H1 (cell line): ENCODE measurements around the gene FAM228B. TPM values are rescaled to one million over a fixed set of nuclear protein-coding genes. Genes with fewer than 3 reads are reported as not detected.

Experiments used
- CTCF ChIA-PET: fragments of 300-600 bp; sonication (Branson Sonifier 250); formaldehyde crosslinking; loops from one replicate; lab custom pipeline; 2021; ENCODE audit not compliant: partially characterized antibody; lab: Charles Lee
- POLR2A ChIA-PET: fragments of 300-600 bp; sonication (Branson Sonifier 250); formaldehyde crosslinking; loops from one replicate; lab custom pipeline; 2021; ENCODE audit warnings: inconsistent platforms; ENCODE audit not compliant: partially characterized antibody; lab: Charles Lee
- DNase-seq, 2 experiments: peaks; one replicate each; pipeline versions ENCODE4 v3.0.0 to v3.0.0-alpha.2; 2010 to 2022; ENCODE audit warnings: low spot score in 2 of 2, low read depth in 1 of 2, mixed read lengths in 1 of 2
- FAIRE-seq: peaks from 2 replicates; lab custom pipeline; 2011; peaks lifted over from hg19 to GRCh38; lab: Jason Lieb, UNC
- H2AFZ ChIP-seq: 2 replicates; pipeline ENCODE4 v1.8.1; 2012; ENCODE audit warnings: low read length, inconsistent platforms
- H2AK5ac ChIP-seq: 2 replicates; pipeline ENCODE4 v1.6.1; 2013; ENCODE audit warnings: low read depth, low read length
- H2BK120ac ChIP-seq: replicated peaks from 2 replicates; pipeline ENCODE3; 2013; ENCODE audit warnings: low read depth, low read length, inconsistent platforms
- H2BK12ac ChIP-seq: 2 replicates; pipeline ENCODE4 v1.6.1; 2013; ENCODE audit warnings: low read depth, low read length
- H2BK15ac ChIP-seq: 2 replicates; pipeline ENCODE4 v1.6.1; 2013; ENCODE audit warnings: low read length
- H2BK20ac ChIP-seq: 2 replicates; pipeline ENCODE4 v1.6.1; 2013; ENCODE audit warnings: low read length
- H2BK5ac ChIP-seq: 2 replicates; pipeline ENCODE4 v1.6.1; 2013; ENCODE audit warnings: low read depth, low read length
- H3K14ac ChIP-seq: 2 replicates; pipeline ENCODE4 v1.6.1; 2013; ENCODE audit warnings: inconsistent platforms; ENCODE audit not compliant: insufficient read length
- H3K18ac ChIP-seq: 2 replicates; pipeline ENCODE4 v1.6.1; 2013; ENCODE audit warnings: low read length; ENCODE audit errors: extremely low read depth
- H3K23ac ChIP-seq: 2 replicates; pipeline ENCODE4 v1.6.1; 2013; ENCODE audit warnings: inconsistent platforms; ENCODE audit not compliant: insufficient read length
- H3K23me2 ChIP-seq: 2 replicates; pipeline ENCODE4 v1.6.1; 2013; ENCODE audit warnings: low read depth, low read length
- H3K27ac ChIP-seq: 2 replicates; pipeline ENCODE4 v1.6.1; 2011; ENCODE audit warnings: low read depth, low read length, inconsistent platforms
- H3K27me3 ChIP-seq, 4 experiments: replicated peaks in 1 of 4; 1 replicate in 1 of 4; 2 replicates in 3 of 4; pipeline versions ENCODE4 v1.6.1 to v1.8.1; 2011 to 2013; ENCODE audit warnings: low read length in 3 of 4, mild to moderate bottlenecking in 3 of 4, inconsistent platforms in 2 of 4, mixed read lengths in 2 of 4, moderate library complexity in 1 of 4; ENCODE audit not compliant: control insufficient read depth in 3 of 4, insufficient read depth in 3 of 4; ENCODE audit errors: extremely low read depth in 1 of 4
- H3K36me3 ChIP-seq, 4 experiments: 2 replicates each; pipeline versions ENCODE4 v1.6.1 to v1.8.1; 2011 to 2013; ENCODE audit warnings: mild to moderate bottlenecking in 4 of 4, low read length in 3 of 4, moderate library complexity in 2 of 4, control low read depth in 1 of 4, inconsistent platforms in 1 of 4; ENCODE audit not compliant: insufficient read depth in 4 of 4, control insufficient read depth in 2 of 4
- H3K4ac ChIP-seq: replicated peaks from 2 replicates; pipeline ENCODE3; 2013; ENCODE audit warnings: low read length, low read depth, mixed read lengths, inconsistent platforms; ENCODE audit not compliant: insufficient read length
- H3K4me1 ChIP-seq, 4 experiments: replicated peaks in 1 of 4; 1 replicate in 1 of 4; 2 replicates in 3 of 4; pipeline versions ENCODE4 v1.6.1 to v1.8.1; 2011 to 2013; ENCODE audit warnings: low read length in 3 of 4, inconsistent platforms in 2 of 4, mixed read lengths in 1 of 4; ENCODE audit not compliant: insufficient read depth in 4 of 4, control insufficient read depth in 3 of 4
- H3K4me2 ChIP-seq, 2 experiments: 2 replicates each; pipeline versions ENCODE4 v1.6.1 to v1.8.1; 2011 to 2013; ENCODE audit warnings: low read depth in 2 of 2, low read length in 2 of 2, control low read depth in 1 of 2, inconsistent platforms in 1 of 2, mild to moderate bottlenecking in 1 of 2; ENCODE audit not compliant: insufficient read depth in 1 of 2
- H3K4me3 ChIP-seq, 4 experiments: fragments of 200-600, 300-600 bp in 1 of 4; sonication (generic), shearing (Covaris generic), sonication (Bioruptor Twin) in 1 of 4; 2 replicates each; pipeline versions ENCODE4 v1.5.1 to v1.8.1; 2011 to 2016; ENCODE audit warnings: low read length in 4 of 4, low read depth in 3 of 4, control low read depth in 2 of 4, inconsistent platforms in 2 of 4, mild to moderate bottlenecking in 2 of 4, mixed read lengths in 1 of 4, moderate library complexity in 1 of 4; ENCODE audit not compliant: insufficient read depth in 2 of 4; ENCODE audit errors: extremely low read depth in 1 of 4
- H3K56ac ChIP-seq: replicated peaks from 2 replicates; pipeline ENCODE3; 2013; ENCODE audit warnings: low read depth, mild to moderate bottlenecking, mixed read lengths, low read length, inconsistent platforms; ENCODE audit not compliant: insufficient read length
- H3K79me1 ChIP-seq: 2 replicates; pipeline ENCODE4 v1.6.1; 2013; ENCODE audit warnings: low read depth, low read length, control low read depth
- H3K79me2 ChIP-seq, 2 experiments: 2 replicates each; pipeline versions ENCODE4 v1.6.1 to v1.8.1; 2012 to 2013; ENCODE audit warnings: low read length in 2 of 2, mild to moderate bottlenecking in 2 of 2, inconsistent platforms in 1 of 2; ENCODE audit not compliant: insufficient read depth in 2 of 2, control insufficient read depth in 1 of 2
- H3K9ac ChIP-seq, 4 experiments: replicated peaks in 1 of 4; 1 replicate in 1 of 4; 2 replicates in 3 of 4; pipeline versions ENCODE4 v1.6.1 to v1.8.1; 2011 to 2013; ENCODE audit warnings: low read depth in 3 of 4, low read length in 3 of 4, control low read depth in 2 of 4, mild to moderate bottlenecking in 2 of 4, moderate library complexity in 2 of 4, inconsistent platforms in 1 of 4; ENCODE audit errors: extremely low read depth in 1 of 4
- H3K9me3 ChIP-seq, 2 experiments: 2 replicates each; pipeline versions ENCODE4 v1.6.1 to v1.8.1; 2012 to 2013; ENCODE audit warnings: mild to moderate bottlenecking in 2 of 2, moderate library complexity in 2 of 2, control low read depth in 1 of 2, inconsistent platforms in 1 of 2, low read depth in 1 of 2, low read length in 1 of 2, mixed read lengths in 1 of 2; ENCODE audit not compliant: insufficient read depth in 2 of 2
- H4K20me1 ChIP-seq, 2 experiments: replicated peaks in 1 of 2; 2 replicates each; pipeline versions ENCODE3 to v1.8.1; 2011 to 2013; ENCODE audit warnings: inconsistent platforms in 2 of 2, low read length in 2 of 2, mild to moderate bottlenecking in 1 of 2; ENCODE audit not compliant: insufficient read depth in 2 of 2, control insufficient read depth in 1 of 2
- H4K5ac ChIP-seq: 2 replicates; pipeline ENCODE4 v1.6.1; 2013; ENCODE audit warnings: low read length, low read depth, mixed read lengths, inconsistent platforms; ENCODE audit not compliant: insufficient read length
- H4K8ac ChIP-seq: 2 replicates; pipeline ENCODE4 v1.8.0; 2013; ENCODE audit warnings: mild to moderate bottlenecking, moderate library complexity, low read length, inconsistent platforms; ENCODE audit not compliant: insufficient read depth; ENCODE audit errors: extremely low read depth
- H4K91ac ChIP-seq: replicated peaks from 2 replicates; pipeline ENCODE3; 2013; ENCODE audit warnings: low read length, mixed read lengths, inconsistent platforms; ENCODE audit not compliant: insufficient read length
- JUN ChIP-seq: IDR thresholded peaks from 2 replicates; pipeline ENCODE4 v1.6.1; 2011; ENCODE audit warnings: low read depth, mild to moderate bottlenecking, improper control_type of control experiment, low read length
- MAX ChIP-seq: IDR thresholded peaks from 2 replicates; pipeline ENCODE4 v1.6.1; 2012; ENCODE audit warnings: inconsistent platforms
- NANOG ChIP-seq: IDR thresholded peaks from 2 replicates; pipeline ENCODE4 v1.6.1; 2011; ENCODE audit warnings: low read length, low read depth, mild to moderate bottlenecking, inconsistent platforms; ENCODE audit not compliant: insufficient read depth, poor library complexity, severe bottlenecking
- POLR2A ChIP-seq, 2 experiments: IDR thresholded peaks; 1 replicate in 1 of 2; 2 replicates in 1 of 2; pipeline ENCODE4 v1.6.1; 2011; ENCODE audit warnings: low read depth in 2 of 2, low read length in 2 of 2, mild to moderate bottlenecking in 2 of 2; ENCODE audit errors: control extremely low read depth in 1 of 2
- TAF1 ChIP-seq: IDR thresholded peaks from 2 replicates; pipeline ENCODE4 v1.6.1; 2011; ENCODE audit warnings: mild to moderate bottlenecking, low read depth, low read length
- WGBS, 2 experiments: shearing (Covaris generic) in 1 of 2; methylation state at CpG; one replicate each; pipeline versions ENCODE4 v1.1.6 to v1.1.7; 2013 to 2015; ENCODE audit warnings: low lambda C conversion rate in 2 of 2, mixed read lengths in 2 of 2, inconsistent platforms in 1 of 2, low coverage in 1 of 2, missing lambda C conversion rate in 1 of 2; ENCODE audit not compliant: insufficient replicate concordance in 2 of 2, insufficient coverage in 1 of 2, insufficient read length in 1 of 2; ENCODE audit errors: extremely low coverage in 1 of 2, missing lambda C conversion rate in 1 of 2; 5-methylcytosine and 5-hydroxymethylcytosine counted together
- polyA plus RNA-seq, 7 experiments: library from polyadenylated mRNA; depleted of rRNA in 3 of 7; stranded (reverse) in 5 of 7; unstranded in 2 of 7; fragments of >200 nt in 5 of 7; fragments of 200-250 nt in 2 of 7; gene quantifications; 1 replicate in 5 of 7; 2 replicates in 1 of 7; 4 replicates in 1 of 7; pipeline versions ENCODE4 v1.2.1 to v1.2.3, GENCODE V29; 2011 to 2013; ENCODE audit warnings: missing spikeins in 2 of 7, mixed read lengths in 2 of 7
- total RNA-seq: library from RNA; stranded (reverse); fragmentation: NEBNext Ultra II Directional; extraction: Animal tissue kit (Norgen Biotek cat#: 25700); gene quantifications from 2 replicates; pipeline ENCODE4 v1.2.1, GENCODE V29; 2021

FAM228B gene
- total and polyA plus RNA-seq, 2 of the 8 experiments (the other 6 are each of a cell fraction or from before 2014, with no cell fraction given) = 1.4 to 3.2 TPM

DNA sequence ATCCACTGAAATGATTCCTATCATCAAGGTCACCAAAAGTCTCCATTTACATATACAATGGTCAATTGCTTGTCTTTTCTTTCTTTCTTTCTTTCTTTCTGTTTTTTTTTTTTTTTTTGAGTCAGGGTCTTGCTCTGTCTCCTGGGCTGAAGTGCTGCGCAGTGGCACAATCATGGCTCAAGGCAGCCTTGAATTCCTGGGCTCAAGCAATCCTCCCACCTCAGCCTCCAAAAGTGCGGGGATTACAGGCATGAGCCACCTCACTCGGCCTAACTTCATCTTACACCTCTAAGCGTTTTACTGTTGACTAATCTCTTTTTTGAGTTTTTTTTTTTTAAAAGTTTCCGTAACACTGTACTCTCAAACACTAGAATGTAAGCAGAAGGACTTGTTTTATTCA is 48.0 kb upstream of the FAM228B start:
- Histone ChIP-seq H3K36me3 (peaks cover 0 to 33% (median 14%) of the 10 kb centered on the region in 4 experiments; a peak in 5 of 8 replicates), H3K4me1 (peaks cover 0 to 7% (median 2%) of the 10 kb centered on the region in 4 experiments; a peak in 4 of 7 replicates), H2BK20ac (no peak overlapping the region), H2AFZ (no peak overlapping the region), H3K56ac (no peak overlapping the region), H3K14ac (no peak overlapping the region), H3K4me3 (peak overlapping the region; percentile 74 to 96 (median 94)), H3K9me3 (no peaks in the 10 kb centered on the region), H2BK12ac (no peak overlapping the region), H3K4me2 (peak overlapping the region; percentile 58 to 74), H2BK120ac (no peak overlapping the region), H2BK15ac (no peak overlapping the region), H3K79me2 (peaks cover 0 to 27% of the 10 kb centered on the region in 2 experiments; a peak in 2 of 4 replicates), H3K27ac (no peak overlapping the region), H4K91ac (no peak overlapping the region), H3K27me3 (no peaks in the 10 kb centered on the region), H3K9ac (peak overlapping the region in 2 of 4 experiments; percentile 16 to 91; a peak in 2 of 7 replicates), H3K23me2 (peaks cover 5% of the 10 kb centered on the region; the same call in 1 of the 2 replicates), H4K20me1 (peaks cover 0 to 2% of the 10 kb centered on the region in 2 experiments), H4K5ac (no peak overlapping the region), H3K18ac (no peak overlapping the region), H2AK5ac (no peak overlapping the region), H3K23ac (no peak overlapping the region), H3K79me1 (no peaks in the 10 kb centered on the region; the same call in 1 of the 2 replicates), H4K8ac (no peak overlapping the region), H3K4ac (no peak overlapping the region), H2BK5ac (no peak overlapping the region)
- DNase-seq (no peak), FAIRE-seq (no peak)
- ChIA-PET CTCF (no interaction called here), POLR2A (interaction anchor here (0.7 to 2.7 kb wide), 4 partner anchors 9 to 48 kb away, joined by 3 to 31 read pairs (median 6); partner anchors contain the start of gene TP53I3)
- WGBS, 2 experiments = 74% methylated on average over 5 of the region's 5 CpGs; no CpG with 5 or more reads in 1 of the 2 experiments
- TF ChIP-seq POLR2A (IDR thresholded peaks at IDR 0.05; ENCODE audit: control extremely low read depth in 1 of 2, low read depth in 2 of 2, low read length in 2 of 2) (no peak), JUN (no peak), TAF1 (no peak), NANOG (no peak), MAX (no peak)
